C4-2B (cell line): ENCODE measurements around the gene BTBD9.

Experiments
- CTCF ChIP-seq: fragments of 450-650 bp; conservative IDR thresholded peaks from 2 replicates; pipeline ENCODE4 v1.5.1; 2017; ENCODE audit warnings: mild to moderate bottlenecking
- ZFX ChIP-seq: fragments of 450-650 bp; IDR thresholded peaks from 2 replicates; pipeline ENCODE4 v1.6.1; 2017

DNA sequence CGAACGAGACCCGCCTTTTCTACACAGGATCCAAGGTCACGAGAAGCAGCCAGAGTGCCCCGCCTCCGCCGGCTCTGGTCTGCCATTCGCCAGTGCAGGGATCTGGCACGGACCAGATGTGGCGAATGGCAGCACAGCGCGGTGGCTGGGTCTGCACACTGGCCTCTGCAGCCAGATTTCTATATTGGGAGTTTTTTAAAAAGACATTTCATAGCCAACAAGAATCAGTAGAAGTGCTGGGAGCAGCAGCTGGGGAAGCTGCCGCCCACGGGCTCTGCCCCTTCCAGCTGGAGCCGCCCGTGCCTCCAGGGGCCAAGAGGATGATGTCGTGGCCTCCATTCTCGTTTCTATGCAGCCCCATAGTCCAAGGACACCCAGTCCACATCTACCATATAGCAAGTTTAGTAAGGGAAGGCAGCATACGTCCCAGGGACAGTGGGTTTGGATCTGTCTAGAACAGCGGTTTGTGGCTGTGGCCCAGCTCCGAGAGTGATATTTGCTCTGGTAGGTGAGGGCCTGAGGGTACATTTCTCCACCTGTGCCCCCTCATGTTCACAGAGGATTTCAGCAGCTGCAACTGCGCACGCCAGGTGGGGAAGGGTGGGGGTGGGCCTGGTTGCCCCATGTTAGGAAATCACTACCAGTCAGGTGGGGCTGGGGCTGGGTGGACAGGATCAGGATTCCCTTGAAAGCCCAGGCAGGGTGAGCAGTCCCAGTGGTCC lies 486.5 kb downstream of the BTBD9 start:
- TF ChIP-seq CTCF (no peak), ZFX (no peak)
